Gastrocnemius medialis (tissue), 4 donors: ENCODE measurements around the gene GALK2.

Source experiments
- CTCF ChIP-seq, 5 experiments: fragments of 450-650 bp in 3 of 5; fragments of 200-600 bp in 2 of 5; sonication (generic) in 2 of 5; IDR thresholded peaks in 4 of 5; conservative IDR thresholded peaks in 1 of 5; 1 replicate in 4 of 5; 2 replicates in 1 of 5; pipeline ENCODE4 v1.5.1; 2016 to 2019; ENCODE audit warnings: antibody characterized with exemption in 5 of 5, mild to moderate bottlenecking in 3 of 5, moderate library complexity in 3 of 5
- POLR2A ChIP-seq, 2 donors: fragments of 450-650 bp; IDR thresholded peaks; one replicate each; pipeline ENCODE4 v1.6.1; 2017; ENCODE audit warnings: antibody characterized with exemption in 2 of 2, mild to moderate bottlenecking in 2 of 2, moderate library complexity in 2 of 2

- TF ChIP-seq CTCF (IDR thresholded peaks at IDR 0.05 in 4 of 5, conservative IDR thresholded peaks at IDR 0.05 in 1 of 5) (no peak), POLR2A (IDR thresholded peaks at IDR 0.05) (no peak)
Measured at GRCh38 chr15:49370782-49371181, 200.7 kb downstream of the GALK2 start.
